ENCODE data around the gene PLXDC2. TPM values are rescaled to one million over a fixed set of nuclear protein-coding genes. Genes with fewer than 3 reads are reported as not detected.

Gene PLXDC2
- total and polyA plus RNA-seq, 2 experiments from 2014 or later, result 13.5 to 19.4 TPM

DNA sequence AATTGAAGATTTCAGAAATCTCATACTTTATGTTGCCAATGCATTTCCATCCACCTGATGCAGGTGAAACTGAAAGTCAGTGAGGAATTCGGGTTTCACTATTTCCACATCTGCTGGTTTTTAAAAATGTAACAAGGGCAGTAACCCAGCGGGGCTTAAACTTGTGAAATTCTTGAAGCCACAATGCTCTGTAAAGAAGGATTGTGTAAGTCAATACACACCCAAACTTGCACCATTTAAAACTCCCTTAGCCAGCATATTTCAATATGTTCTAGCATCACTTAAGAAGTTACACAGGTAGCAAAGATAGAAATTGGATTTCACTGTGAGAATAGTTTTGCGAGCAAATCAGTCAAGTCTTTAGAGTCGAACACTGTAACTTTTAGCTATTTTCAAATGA, 386.1 kb downstream of the PLXDC2 start:
- Histone ChIP-seq H3K79me2 (replicated peaks; ENCODE audit: insufficient read depth) (no peaks in the 10 kb centered on the region), H4K20me1 (replicated peaks; ENCODE audit: insufficient read depth) (no peaks in the 10 kb centered on the region), H3F3A (replicated peaks; ENCODE audit: low read depth) (no peaks in the 10 kb centered on the region), H3K4me1 (ENCODE audit: insufficient read depth) (no peaks in the 10 kb centered on the region), H3K27ac (ENCODE audit: low read depth) (no peak overlapping the region), H3K27me3 (ENCODE audit: insufficient read depth) (no peaks in the 10 kb centered on the region), H3K36me3 (ENCODE audit: insufficient read depth) (no peaks in the 10 kb centered on the region), H3K9me2 (ENCODE audit: insufficient read depth) (no peaks in the 10 kb centered on the region), H2AFZ (no peak overlapping the region), H3K4me2 (no peak overlapping the region), H3K4me3 (no peak overlapping the region)
- H3K36me3 Mint-ChIP-seq (ENCODE audit: low read depth), result peaks cover under 1% of the 10 kb centered on the region; the same call in 2 of the 3 replicates
- DNase-seq (ENCODE audit: low spot score) (no peak), ATAC-seq (no peak)
- TF ChIP-seq POLR2AphosphoS5 (IDR thresholded peaks at IDR 0.05; ENCODE audit: low read depth) (no peak), JUNB (IDR thresholded peaks at IDR 0.05; ENCODE audit: unreplicated experiment) (no peak), EZH2phosphoT487 (IDR thresholded peaks at IDR 0.05; ENCODE audit: unreplicated experiment) (no peak), ZNF331 (CRISPR knock-in tag; IDR thresholded peaks at IDR 0.05; ENCODE audit: low read depth) (no peak), EZH2 (IDR thresholded peaks at IDR 0.05; ENCODE audit: low read depth, unreplicated experiment) (no peak), ZNF114 (CRISPR knock-in tag; IDR thresholded peaks at IDR 0.05) (no peak), NANOG (IDR thresholded peaks at IDR 0.05; ENCODE audit: borderline replicate concordance) (no peak), STAT1 (IDR thresholded peaks at IDR 0.05; ENCODE audit: unreplicated experiment) (no peak), CREB1 (CRISPR knock-in tag; IDR thresholded peaks at IDR 0.05; ENCODE audit: low read depth) (no peak)
- TF ChIP-seq, protein P1, sequence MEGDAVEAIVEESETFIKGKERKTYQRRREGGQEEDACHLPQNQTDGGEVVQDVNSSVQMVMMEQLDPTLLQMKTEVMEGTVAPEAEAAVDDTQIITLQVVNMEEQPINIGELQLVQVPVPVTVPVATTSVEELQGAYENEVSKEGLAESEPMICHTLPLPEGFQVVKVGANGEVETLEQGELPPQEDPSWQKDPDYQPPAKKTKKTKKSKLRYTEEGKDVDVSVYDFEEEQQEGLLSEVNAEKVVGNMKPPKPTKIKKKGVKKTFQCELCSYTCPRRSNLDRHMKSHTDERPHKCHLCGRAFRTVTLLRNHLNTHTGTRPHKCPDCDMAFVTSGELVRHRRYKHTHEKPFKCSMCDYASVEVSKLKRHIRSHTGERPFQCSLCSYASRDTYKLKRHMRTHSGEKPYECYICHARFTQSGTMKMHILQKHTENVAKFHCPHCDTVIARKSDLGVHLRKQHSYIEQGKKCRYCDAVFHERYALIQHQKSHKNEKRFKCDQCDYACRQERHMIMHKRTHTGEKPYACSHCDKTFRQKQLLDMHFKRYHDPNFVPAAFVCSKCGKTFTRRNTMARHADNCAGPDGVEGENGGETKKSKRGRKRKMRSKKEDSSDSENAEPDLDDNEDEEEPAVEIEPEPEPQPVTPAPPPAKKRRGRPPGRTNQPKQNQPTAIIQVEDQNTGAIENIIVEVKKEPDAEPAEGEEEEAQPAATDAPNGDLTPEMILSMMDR (conservative IDR thresholded peaks at IDR 0.05; ENCODE audit: low read depth in 2 of 2), result no peak
- TF ChIP-seq, protein P2, sequence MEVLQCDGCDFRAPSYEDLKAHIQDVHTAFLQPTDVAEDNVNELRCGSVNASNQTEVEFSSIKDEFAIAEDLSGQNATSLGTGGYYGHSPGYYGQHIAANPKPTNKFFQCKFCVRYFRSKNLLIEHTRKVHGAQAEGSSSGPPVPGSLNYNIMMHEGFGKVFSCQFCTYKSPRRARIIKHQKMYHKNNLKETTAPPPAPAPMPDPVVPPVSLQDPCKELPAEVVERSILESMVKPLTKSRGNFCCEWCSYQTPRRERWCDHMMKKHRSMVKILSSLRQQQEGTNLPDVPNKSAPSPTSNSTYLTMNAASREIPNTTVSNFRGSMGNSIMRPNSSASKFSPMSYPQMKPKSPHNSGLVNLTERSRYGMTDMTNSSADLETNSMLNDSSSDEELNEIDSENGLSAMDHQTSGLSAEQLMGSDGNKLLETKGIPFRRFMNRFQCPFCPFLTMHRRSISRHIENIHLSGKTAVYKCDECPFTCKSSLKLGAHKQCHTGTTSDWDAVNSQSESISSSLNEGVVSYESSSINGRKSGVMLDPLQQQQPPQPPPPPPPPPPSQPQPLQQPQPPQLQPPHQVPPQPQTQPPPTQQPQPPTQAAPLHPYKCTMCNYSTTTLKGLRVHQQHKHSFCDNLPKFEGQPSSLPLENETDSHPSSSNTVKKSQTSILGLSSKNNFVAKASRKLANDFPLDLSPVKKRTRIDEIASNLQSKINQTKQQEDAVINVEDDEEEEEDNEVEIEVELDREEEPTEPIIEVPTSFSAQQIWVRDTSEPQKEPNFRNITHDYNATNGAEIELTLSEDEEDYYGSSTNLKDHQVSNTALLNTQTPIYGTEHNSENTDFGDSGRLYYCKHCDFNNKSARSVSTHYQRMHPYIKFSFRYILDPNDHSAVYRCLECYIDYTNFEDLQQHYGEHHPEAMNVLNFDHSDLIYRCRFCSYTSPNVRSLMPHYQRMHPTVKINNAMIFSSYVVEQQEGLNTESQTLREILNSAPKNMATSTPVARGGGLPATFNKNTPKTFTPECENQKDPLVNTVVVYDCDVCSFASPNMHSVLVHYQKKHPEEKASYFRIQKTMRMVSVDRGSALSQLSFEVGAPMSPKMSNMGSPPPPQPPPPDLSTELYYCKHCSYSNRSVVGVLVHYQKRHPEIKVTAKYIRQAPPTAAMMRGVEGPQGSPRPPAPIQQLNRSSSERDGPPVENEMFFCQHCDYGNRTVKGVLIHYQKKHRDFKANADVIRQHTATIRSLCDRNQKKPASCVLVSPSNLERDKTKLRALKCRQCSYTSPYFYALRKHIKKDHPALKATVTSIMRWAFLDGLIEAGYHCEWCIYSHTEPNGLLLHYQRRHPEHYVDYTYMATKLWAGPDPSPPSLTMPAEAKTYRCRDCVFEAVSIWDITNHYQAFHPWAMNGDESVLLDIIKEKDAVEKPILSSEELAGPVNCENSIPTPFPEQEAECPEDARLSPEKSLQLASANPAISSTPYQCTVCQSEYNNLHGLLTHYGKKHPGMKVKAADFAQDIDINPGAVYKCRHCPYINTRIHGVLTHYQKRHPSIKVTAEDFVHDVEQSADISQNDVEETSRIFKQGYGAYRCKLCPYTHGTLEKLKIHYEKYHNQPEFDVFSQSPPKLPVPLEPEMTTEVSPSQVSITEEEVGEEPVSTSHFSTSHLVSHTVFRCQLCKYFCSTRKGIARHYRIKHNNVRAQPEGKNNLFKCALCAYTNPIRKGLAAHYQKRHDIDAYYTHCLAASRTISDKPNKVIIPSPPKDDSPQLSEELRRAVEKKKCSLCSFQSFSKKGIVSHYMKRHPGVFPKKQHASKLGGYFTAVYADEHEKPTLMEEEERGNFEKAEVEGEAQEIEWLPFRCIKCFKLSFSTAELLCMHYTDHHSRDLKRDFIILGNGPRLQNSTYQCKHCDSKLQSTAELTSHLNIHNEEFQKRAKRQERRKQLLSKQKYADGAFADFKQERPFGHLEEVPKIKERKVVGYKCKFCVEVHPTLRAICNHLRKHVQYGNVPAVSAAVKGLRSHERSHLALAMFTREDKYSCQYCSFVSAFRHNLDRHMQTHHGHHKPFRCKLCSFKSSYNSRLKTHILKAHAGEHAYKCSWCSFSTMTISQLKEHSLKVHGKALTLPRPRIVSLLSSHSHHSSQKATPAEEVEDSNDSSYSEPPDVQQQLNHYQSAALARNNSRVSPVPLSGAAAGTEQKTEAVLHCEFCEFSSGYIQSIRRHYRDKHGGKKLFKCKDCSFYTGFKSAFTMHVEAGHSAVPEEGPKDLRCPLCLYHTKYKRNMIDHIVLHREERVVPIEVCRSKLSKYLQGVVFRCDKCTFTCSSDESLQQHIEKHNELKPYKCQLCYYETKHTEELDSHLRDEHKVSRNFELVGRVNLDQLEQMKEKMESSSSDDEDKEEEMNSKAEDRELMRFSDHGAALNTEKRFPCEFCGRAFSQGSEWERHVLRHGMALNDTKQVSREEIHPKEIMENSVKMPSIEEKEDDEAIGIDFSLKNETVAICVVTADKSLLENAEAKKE (CRISPR knock-in tag; IDR thresholded peaks at IDR 0.05), result no peak
- TF ChIP-seq, protein P3, sequence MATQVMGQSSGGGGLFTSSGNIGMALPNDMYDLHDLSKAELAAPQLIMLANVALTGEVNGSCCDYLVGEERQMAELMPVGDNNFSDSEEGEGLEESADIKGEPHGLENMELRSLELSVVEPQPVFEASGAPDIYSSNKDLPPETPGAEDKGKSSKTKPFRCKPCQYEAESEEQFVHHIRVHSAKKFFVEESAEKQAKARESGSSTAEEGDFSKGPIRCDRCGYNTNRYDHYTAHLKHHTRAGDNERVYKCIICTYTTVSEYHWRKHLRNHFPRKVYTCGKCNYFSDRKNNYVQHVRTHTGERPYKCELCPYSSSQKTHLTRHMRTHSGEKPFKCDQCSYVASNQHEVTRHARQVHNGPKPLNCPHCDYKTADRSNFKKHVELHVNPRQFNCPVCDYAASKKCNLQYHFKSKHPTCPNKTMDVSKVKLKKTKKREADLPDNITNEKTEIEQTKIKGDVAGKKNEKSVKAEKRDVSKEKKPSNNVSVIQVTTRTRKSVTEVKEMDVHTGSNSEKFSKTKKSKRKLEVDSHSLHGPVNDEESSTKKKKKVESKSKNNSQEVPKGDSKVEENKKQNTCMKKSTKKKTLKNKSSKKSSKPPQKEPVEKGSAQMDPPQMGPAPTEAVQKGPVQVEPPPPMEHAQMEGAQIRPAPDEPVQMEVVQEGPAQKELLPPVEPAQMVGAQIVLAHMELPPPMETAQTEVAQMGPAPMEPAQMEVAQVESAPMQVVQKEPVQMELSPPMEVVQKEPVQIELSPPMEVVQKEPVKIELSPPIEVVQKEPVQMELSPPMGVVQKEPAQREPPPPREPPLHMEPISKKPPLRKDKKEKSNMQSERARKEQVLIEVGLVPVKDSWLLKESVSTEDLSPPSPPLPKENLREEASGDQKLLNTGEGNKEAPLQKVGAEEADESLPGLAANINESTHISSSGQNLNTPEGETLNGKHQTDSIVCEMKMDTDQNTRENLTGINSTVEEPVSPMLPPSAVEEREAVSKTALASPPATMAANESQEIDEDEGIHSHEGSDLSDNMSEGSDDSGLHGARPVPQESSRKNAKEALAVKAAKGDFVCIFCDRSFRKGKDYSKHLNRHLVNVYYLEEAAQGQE (IDR thresholded peaks at IDR 0.05; ENCODE audit: unreplicated experiment), result no peak
- TF ChIP-seq, protein P4, sequence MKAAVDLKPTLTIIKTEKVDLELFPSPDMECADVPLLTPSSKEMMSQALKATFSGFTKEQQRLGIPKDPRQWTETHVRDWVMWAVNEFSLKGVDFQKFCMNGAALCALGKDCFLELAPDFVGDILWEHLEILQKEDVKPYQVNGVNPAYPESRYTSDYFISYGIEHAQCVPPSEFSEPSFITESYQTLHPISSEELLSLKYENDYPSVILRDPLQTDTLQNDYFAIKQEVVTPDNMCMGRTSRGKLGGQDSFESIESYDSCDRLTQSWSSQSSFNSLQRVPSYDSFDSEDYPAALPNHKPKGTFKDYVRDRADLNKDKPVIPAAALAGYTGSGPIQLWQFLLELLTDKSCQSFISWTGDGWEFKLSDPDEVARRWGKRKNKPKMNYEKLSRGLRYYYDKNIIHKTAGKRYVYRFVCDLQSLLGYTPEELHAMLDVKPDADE (IDR thresholded peaks at IDR 0.05), result no peak
- H3K4me3 Mint-ChIP-seq, result no peak overlapping the region
- no peaks in the 10 kb centered on the region for H3K27me3 Mint-ChIP-seq (ENCODE audit: insufficient read depth, low read depth, poor library complexity)
- H3K9me3 Mint-ChIP-seq, result no peaks in the 10 kb centered on the region
- peaks cover 31% of the 10 kb centered on the region for H3K4me1 Mint-ChIP-seq
- no peak overlapping the region for H3K27ac Mint-ChIP-seq
